GM23338 (cell line): ENCODE results near the gene PXK. TPM values are rescaled to one million over a fixed set of nuclear protein-coding genes. Genes with fewer than 3 reads are reported as not detected.

ENCODE experiments used
- ATAC-seq: fragments of 200-7000 bp; cut with Tn5 transposase; 3 replicates; pipeline ENCODE4 v1.9.1; 2020
- DNase-seq: peaks from one replicate; pipeline ENCODE4 v3.0.0-alpha.2; 2015; ENCODE audit warnings: low spot score
- H2AFZ ChIP-seq: fragments of 200-600 bp; sonication (generic); 2 replicates; pipeline ENCODE4 v1.8.0; 2016; ENCODE audit warnings: antibody characterized with exemption, mild to moderate bottlenecking, moderate library complexity
- H3F3A ChIP-seq: fragments of 200-600 bp; sonication (generic); replicated peaks from 2 replicates; pipeline ENCODE4 v1.8.0; 2017; ENCODE audit warnings: antibody characterized with exemption, mixed run types, low read depth
- H3K27ac ChIP-seq: fragments of 200-600 bp; sonication (generic); 2 replicates; pipeline ENCODE4 v1.6.1; 2016; ENCODE audit warnings: low read depth
- H3K27me3 ChIP-seq: fragments of 200-600 bp; sonication (generic); 2 replicates; pipeline ENCODE4 v1.8.0; 2016; ENCODE audit warnings: mild to moderate bottlenecking, mixed run types, moderate library complexity; ENCODE audit not compliant: insufficient read depth
- H3K36me3 ChIP-seq: fragments of 200-600 bp; sonication (generic); 2 replicates; pipeline ENCODE4 v1.8.0; 2016; ENCODE audit warnings: mild to moderate bottlenecking; ENCODE audit not compliant: insufficient read depth
- H3K4me1 ChIP-seq: fragments of 200-600 bp; sonication (generic); 2 replicates; pipeline ENCODE4 v1.8.0; 2016; ENCODE audit warnings: mild to moderate bottlenecking, moderate library complexity; ENCODE audit not compliant: insufficient read depth
- H3K4me2 ChIP-seq: fragments of 200-600 bp; sonication (generic); 2 replicates; pipeline ENCODE4 v1.7.1; 2017; ENCODE audit warnings: mixed run types
- H3K4me3 ChIP-seq: fragments of 200-600 bp; sonication (generic); 2 replicates; pipeline ENCODE4 v1.6.1; 2016; ENCODE audit warnings: mixed run types
- H3K79me2 ChIP-seq: fragments of 200-600 bp; sonication (generic); replicated peaks from 2 replicates; pipeline ENCODE4 v1.8.0; 2017; ENCODE audit warnings: mild to moderate bottlenecking; ENCODE audit not compliant: insufficient read depth
- H3K9me2 ChIP-seq: fragments of 200-600 bp; sonication (generic); 2 replicates; pipeline ENCODE4 v1.8.0; 2017; ENCODE audit not compliant: insufficient read depth
- H4K20me1 ChIP-seq: fragments of 200-600 bp; sonication (generic); replicated peaks from 2 replicates; pipeline ENCODE4 v1.8.0; 2017; ENCODE audit warnings: mild to moderate bottlenecking; ENCODE audit not compliant: insufficient read depth
- H3K27ac Mint-ChIP-seq: 2 replicates; pipeline ENCODE4 v1.8.0; 2020; ENCODE audit warnings: inconsistent platforms, mild to moderate bottlenecking, moderate library complexity, mixed read lengths
- H3K27me3 Mint-ChIP-seq: 3 replicates; pipeline ENCODE4 v1.8.0; 2022; ENCODE audit warnings: low read depth, mild to moderate bottlenecking, moderate library complexity, mixed read lengths, inconsistent platforms; ENCODE audit not compliant: insufficient read depth, poor library complexity
- H3K36me3 Mint-ChIP-seq: 3 replicates; pipeline ENCODE4 v1.8.0; 2021; ENCODE audit warnings: low read depth, mild to moderate bottlenecking, inconsistent platforms, moderate library complexity, mixed read lengths
- H3K4me1 Mint-ChIP-seq: 3 replicates; pipeline ENCODE4 v1.8.0; 2020; ENCODE audit warnings: mild to moderate bottlenecking, inconsistent platforms, mixed read lengths
- H3K4me3 Mint-ChIP-seq: 3 replicates; pipeline ENCODE4 v1.8.0; 2021; ENCODE audit warnings: moderate library complexity, mild to moderate bottlenecking, inconsistent platforms, mixed read lengths
- H3K9me3 Mint-ChIP-seq: 3 replicates; pipeline ENCODE4 v1.8.0; 2020; ENCODE audit warnings: moderate library complexity, mild to moderate bottlenecking, inconsistent platforms, mixed read lengths
- CTCF ChIP-seq, 2 experiments: fragments of 200-600 bp in 1 of 2; sonication (generic) in 1 of 2; conservative IDR thresholded peaks; 2 replicates each; pipeline versions ENCODE4 v1.5.1 to v1.6.1; 2016 to 2017; ENCODE audit warnings: antibody characterized with exemption in 2 of 2, low read depth in 2 of 2, mild to moderate bottlenecking in 2 of 2, moderate library complexity in 1 of 2
- ETS1 ChIP-seq: IDR thresholded peaks from 2 replicates; pipeline ENCODE4 v1.6.1; 2016; ENCODE audit warnings: antibody characterized with exemption
- EZH2 ChIP-seq: fragments of 200-600 bp; sonication (generic); IDR thresholded peaks from one replicate; pipeline ENCODE4 v1.8.0; 2017; ENCODE audit warnings: antibody characterized with exemption, mild to moderate bottlenecking, low read depth; ENCODE audit not compliant: unreplicated experiment
- EZH2phosphoT487 ChIP-seq: fragments of 200-600 bp; sonication (generic); IDR thresholded peaks from one replicate; pipeline ENCODE4 v1.8.1; 2018; ENCODE audit warnings: antibody characterized with exemption; ENCODE audit not compliant: unreplicated experiment
- JUNB ChIP-seq: IDR thresholded peaks from one replicate; pipeline ENCODE4 v1.6.1; 2016; ENCODE audit warnings: antibody characterized with exemption; ENCODE audit not compliant: unreplicated experiment
- NANOG ChIP-seq: IDR thresholded peaks from 2 replicates; pipeline ENCODE4 v1.6.1; 2016; ENCODE audit warnings: antibody characterized with exemption, borderline replicate concordance
- REST ChIP-seq: IDR thresholded peaks from one replicate; pipeline ENCODE4 v1.6.1; 2018; ENCODE audit warnings: antibody characterized with exemption; ENCODE audit not compliant: unreplicated experiment
- ZNF114 ChIP-seq: fragments of 250-450 bp; sonication (Bioruptor Pico); IDR thresholded peaks from 2 replicates; pipeline ENCODE4 v1.5.0; 2020; ENCODE audit warnings: mild to moderate bottlenecking, moderate library complexity
- polyA plus RNA-seq: library from polyadenylated mRNA; unstranded; fragments of >200 nt; fragmentation: Nextera tagmentation; extraction: Ambion mirVana; gene quantifications from 2 replicates; pipeline ENCODE4 v1.2.1, GENCODE V29; 2016
- total RNA-seq: library from RNA; depleted of rRNA; stranded (reverse); fragments of >200 nt; shearing (Covaris generic); gene quantifications from 2 replicates; pipeline ENCODE4 v1.2.3, GENCODE V29; 2014

The PXK gene
- total and polyA plus RNA-seq, 2 experiments from 2014 or later: 6.4 to 6.5 TPM

DNA sequence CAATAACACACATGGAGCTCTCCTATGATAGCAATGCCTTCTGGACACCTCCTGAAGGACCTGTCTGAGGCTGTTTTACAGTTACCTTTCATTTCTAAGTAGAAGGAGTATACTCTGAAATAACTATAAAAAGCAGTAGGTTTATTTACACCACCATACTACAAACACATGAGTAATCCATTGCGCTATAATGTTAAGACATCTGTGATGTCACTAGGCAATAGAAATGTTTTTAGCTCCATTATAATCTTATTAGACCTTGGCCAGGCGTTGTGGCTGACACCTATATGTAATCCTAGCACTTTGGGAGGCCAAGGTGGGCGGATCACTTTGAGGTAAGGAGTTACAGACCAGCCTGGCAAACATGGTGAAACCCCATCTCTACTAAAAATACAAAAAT lies 24.7 kb downstream of the PXK start (continued):
- TF ChIP-seq REST (no peak), EZH2 (no peak), CTCF (conservative IDR thresholded peaks at IDR 0.05; ENCODE audit: low read depth in 2 of 2) (no peak)

DNA sequence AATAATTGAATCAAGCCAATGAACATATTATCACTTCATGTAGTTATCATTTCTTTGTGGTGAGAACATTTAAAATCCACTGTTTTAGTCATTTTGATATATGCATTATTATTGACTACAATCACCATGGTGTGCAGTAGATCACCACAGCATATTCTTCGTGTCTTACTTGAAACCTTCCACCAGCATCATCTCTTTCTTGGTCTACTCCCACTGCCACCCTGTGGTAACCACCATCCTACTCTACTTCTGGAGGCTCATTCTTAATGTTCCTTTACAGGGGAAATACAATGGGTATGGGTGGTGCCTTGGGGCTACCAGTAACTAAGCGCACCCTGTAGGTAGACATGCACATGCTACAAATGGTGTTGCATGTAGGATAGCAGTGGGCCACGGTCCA lies 25.4 kb downstream of the PXK start:
- H3K36me3 ChIP-seq: no peaks in the 10 kb centered on the region

More for the DNA sequence above, 25.4 kb downstream of the PXK start:
- Histone ChIP-seq H3K79me2 (no peaks in the 10 kb centered on the region; the same call in 1 of the 2 replicates), H3K4me1 (no peaks in the 10 kb centered on the region; the same call in 1 of the 2 replicates), H3K9me2 (no peaks in the 10 kb centered on the region), H3K27ac (no peak overlapping the region), H2AFZ (no peak overlapping the region), H3K4me2 (no peak overlapping the region), H3F3A (no peaks in the 10 kb centered on the region), H4K20me1 (no peaks in the 10 kb centered on the region), H3K27me3 (no peaks in the 10 kb centered on the region), H3K4me3 (no peak overlapping the region)
- TF ChIP-seq EZH2phosphoT487: no peak
- no peak for TF ChIP-seq JUNB
- 0 out of 4 replicates have a peak, but pooled peaks of 1 of the 2 experiments have one; percentile 8 for TF ChIP-seq CTCF (conservative IDR thresholded peaks at IDR 0.05; ENCODE audit: low read depth in 2 of 2)
- TF ChIP-seq ZNF114 (CRISPR knock-in tag): no peak
- no peak for TF ChIP-seq NANOG
- TF ChIP-seq ETS1: no peak
- H3K4me3 Mint-ChIP-seq: no peak overlapping the region
- DNase-seq (no peak), ATAC-seq (no peak)
- H3K27ac Mint-ChIP-seq: no peak overlapping the region
- no peaks in the 10 kb centered on the region for H3K36me3 Mint-ChIP-seq
- H3K9me3 Mint-ChIP-seq: no peaks in the 10 kb centered on the region
- H3K27me3 Mint-ChIP-seq: peaks cover 1% of the 10 kb centered on the region
- peaks cover 2% of the 10 kb centered on the region; the same call in 2 of the 3 replicates for H3K4me1 Mint-ChIP-seq
